ENCODE data around the gene WDPCP. TPM values are rescaled to one million over a fixed set of nuclear protein-coding genes. Genes with fewer than 3 reads are reported as not detected.

Gene WDPCP
- total RNA-seq, 1 donor from 2014 or later: 18.8 TPM

DNA sequence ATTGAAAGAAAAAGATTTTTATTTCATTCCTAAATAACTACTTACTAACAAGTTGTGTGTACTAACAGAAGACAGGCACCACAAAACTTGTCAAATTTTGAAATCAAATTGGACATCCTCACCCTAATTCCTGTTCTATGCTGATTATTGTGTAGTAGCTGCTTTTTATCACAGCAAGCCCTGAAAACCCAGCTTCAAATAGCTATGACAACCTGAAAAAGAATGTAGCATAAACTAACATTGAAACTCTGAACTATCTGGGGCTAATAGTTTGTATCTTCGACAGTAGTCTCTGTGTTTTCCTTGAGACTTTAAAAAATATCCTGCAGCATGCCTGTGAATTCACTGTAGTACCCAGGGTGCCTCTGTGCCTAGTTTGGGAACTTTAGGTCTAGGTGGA lies 122.6 kb downstream of the WDPCP start:
- DNase-seq: no peak
- Histone ChIP-seq H3K27me3 (ENCODE audit: low read depth) (no peaks in the 10 kb centered on the region), H3K4me3 (no peak overlapping the region), H3K27ac (replicated peaks) (no peak overlapping the region), H3K9me3 (replicated peaks) (peaks cover 21% of the 10 kb centered on the region), H3K36me3 (peaks cover 46% of the 10 kb centered on the region), H3K4me1 (no peaks in the 10 kb centered on the region)
- intact Hi-C loops (cut with micrococcal nuclease): no loop called here
- TF ChIP-seq, protein P1, sequence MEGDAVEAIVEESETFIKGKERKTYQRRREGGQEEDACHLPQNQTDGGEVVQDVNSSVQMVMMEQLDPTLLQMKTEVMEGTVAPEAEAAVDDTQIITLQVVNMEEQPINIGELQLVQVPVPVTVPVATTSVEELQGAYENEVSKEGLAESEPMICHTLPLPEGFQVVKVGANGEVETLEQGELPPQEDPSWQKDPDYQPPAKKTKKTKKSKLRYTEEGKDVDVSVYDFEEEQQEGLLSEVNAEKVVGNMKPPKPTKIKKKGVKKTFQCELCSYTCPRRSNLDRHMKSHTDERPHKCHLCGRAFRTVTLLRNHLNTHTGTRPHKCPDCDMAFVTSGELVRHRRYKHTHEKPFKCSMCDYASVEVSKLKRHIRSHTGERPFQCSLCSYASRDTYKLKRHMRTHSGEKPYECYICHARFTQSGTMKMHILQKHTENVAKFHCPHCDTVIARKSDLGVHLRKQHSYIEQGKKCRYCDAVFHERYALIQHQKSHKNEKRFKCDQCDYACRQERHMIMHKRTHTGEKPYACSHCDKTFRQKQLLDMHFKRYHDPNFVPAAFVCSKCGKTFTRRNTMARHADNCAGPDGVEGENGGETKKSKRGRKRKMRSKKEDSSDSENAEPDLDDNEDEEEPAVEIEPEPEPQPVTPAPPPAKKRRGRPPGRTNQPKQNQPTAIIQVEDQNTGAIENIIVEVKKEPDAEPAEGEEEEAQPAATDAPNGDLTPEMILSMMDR (IDR thresholded peaks at IDR 0.05; ENCODE audit: borderline replicate concordance): no peak

DNA sequence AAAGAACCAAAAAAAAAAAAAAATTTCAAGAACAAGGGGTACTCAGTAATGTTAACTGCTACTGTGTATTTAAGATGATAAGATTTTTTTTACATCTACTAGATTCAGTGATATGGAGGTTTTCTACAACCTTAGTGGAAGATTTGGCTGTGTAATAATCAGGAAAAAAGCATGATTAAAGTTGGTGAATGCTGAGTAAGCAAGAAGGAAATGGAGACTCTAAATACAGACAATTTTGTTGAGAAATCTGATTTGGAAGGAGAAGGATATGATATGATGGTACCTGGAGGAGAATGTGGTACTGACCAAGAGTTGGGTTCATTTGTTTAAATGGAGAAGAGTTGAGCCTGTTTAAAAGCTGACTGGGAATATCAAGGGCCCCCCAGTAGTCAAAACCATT lies 125.1 kb downstream of the WDPCP start:
- Histone ChIP-seq H3K9me3 (replicated peaks) (peaks cover 27% of the 10 kb centered on the region), H3K27ac (replicated peaks) (no peak overlapping the region), H3K4me3 (no peak overlapping the region), H3K27me3 (ENCODE audit: low read depth) (no peaks in the 10 kb centered on the region), H3K36me3 (peaks cover 56% of the 10 kb centered on the region), H3K4me1 (no peaks in the 10 kb centered on the region)
- intact Hi-C loops (cut with micrococcal nuclease): no loop called here
- TF ChIP-seq, protein P1 (IDR thresholded peaks at IDR 0.05; ENCODE audit: borderline replicate concordance): no peak
- no peak for DNase-seq

DNA sequence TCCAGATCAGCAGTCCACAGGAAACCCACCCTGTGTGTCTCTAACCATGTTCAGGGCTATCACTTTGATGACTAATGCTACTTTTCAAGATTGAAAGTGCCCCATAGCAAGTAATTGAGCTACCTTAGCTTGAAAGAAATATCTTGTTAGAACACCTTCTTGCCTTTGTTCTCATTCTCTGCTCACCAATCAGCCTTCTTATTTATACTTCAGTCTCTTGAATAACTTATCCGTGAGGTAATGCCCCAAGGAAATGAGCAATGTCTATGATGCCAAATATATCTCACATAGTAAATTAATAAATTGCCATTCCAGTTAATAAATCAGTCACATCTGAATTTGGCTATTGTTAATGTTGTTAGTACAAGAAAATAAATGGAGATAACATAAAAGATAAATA lies 141.6 kb downstream of the WDPCP start:
- Histone ChIP-seq H3K4me1 (no peaks in the 10 kb centered on the region), H3K36me3 (no peaks in the 10 kb centered on the region), H3K27me3 (ENCODE audit: low read depth) (no peaks in the 10 kb centered on the region), H3K9me3 (replicated peaks) (no peaks in the 10 kb centered on the region), H3K27ac (replicated peaks) (no peak overlapping the region), H3K4me3 (no peak overlapping the region)
- intact Hi-C loops (cut with micrococcal nuclease): no loop called here
- no peak for DNase-seq
- TF ChIP-seq, protein P1 (IDR thresholded peaks at IDR 0.05; ENCODE audit: borderline replicate concordance): no peak

DNA sequence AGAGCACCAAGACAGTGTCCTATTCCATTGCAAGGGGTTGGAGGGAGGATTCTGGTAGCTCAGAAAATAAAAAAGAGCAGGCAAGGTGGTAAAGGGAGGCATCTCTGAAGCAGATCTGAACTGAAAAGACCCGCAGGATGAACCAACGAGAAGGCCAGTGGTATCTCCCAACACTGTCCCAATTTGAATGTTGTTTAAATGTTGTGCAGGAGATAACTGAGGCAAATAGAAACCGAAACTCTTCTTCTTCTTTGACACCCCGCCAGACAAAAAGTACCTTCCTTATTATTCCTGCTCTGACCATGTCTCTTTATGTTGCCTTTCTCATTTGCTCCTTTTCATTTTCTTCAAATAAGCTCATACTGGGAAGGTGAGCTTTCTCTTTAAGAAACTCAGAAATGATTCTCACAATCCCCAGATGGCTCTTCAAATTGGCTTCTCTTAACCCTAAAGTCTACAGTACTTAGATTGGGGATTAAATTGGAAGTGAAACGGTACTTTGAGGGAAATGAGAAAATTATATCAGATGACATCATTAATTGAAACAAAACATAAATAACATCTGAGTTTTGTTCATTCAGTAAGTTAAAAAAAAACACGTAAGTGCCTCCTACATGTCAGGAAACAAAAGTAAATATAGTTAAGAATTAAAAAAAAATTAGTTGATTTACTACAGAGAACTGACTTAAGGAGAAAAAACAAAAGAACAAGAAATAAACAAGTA lies 143.6 kb downstream of the WDPCP start:
- Histone ChIP-seq H3K4me3 (no peak overlapping the region), H3K27ac (replicated peaks) (no peak overlapping the region), H3K27me3 (ENCODE audit: low read depth) (no peaks in the 10 kb centered on the region), H3K4me1 (no peaks in the 10 kb centered on the region), H3K9me3 (replicated peaks) (no peaks in the 10 kb centered on the region), H3K36me3 (peaks cover 2% of the 10 kb centered on the region)
- intact Hi-C loops (cut with micrococcal nuclease): no loop called here
- DNase-seq: no peak
- TF ChIP-seq, protein P1 (IDR thresholded peaks at IDR 0.05; ENCODE audit: borderline replicate concordance): no peak

DNA sequence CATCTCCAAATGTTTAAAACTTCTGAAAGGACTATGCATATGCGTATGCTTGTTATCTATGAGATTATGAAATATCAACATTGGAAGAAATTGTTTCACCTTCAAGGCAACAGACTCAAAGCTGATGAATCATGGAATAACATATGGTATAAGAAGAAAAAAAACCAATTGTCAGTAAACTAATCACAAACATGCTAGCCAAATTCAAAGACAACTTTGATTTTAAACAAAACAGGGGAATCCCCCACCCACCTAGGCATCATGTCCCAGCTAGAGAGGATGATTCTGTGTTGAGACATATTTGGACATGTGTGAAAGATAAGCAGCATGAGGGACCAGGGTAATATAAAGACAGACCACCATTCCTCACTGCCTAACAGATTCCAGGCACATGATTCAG lies 147.7 kb downstream of the WDPCP start:
- TF ChIP-seq, protein P1 (IDR thresholded peaks at IDR 0.05; ENCODE audit: borderline replicate concordance): no peak
- H3K27ac ChIP-seq (replicated peaks): no peak overlapping the region
- no peaks in the 10 kb centered on the region for H3K27me3 ChIP-seq (ENCODE audit: low read depth)
- H3K9me3 ChIP-seq (replicated peaks): no peaks in the 10 kb centered on the region
- H3K4me1 ChIP-seq: peaks cover 7% of the 10 kb centered on the region
- no peak overlapping the region for H3K4me3 ChIP-seq
- intact Hi-C loops (cut with micrococcal nuclease): no loop called here
- peaks cover 12% of the 10 kb centered on the region for H3K36me3 ChIP-seq
- no peak for DNase-seq
